Left renal cortex interstitium (tissue), 4 donors: ENCODE measurements around the gene SARDH. TPM values are rescaled to one million over a fixed set of nuclear protein-coding genes. Genes with fewer than 3 reads are reported as not detected.

Source experiments
- DNase-seq, 4 donors: peaks; one replicate each; pipeline ENCODE4 v3.0.0-alpha.2; 2013; ENCODE audit warnings: low read depth in 4 of 4, low spot score in 2 of 4, missing footprints in 1 of 4
- polyA plus RNA-seq, 4 donors: library from polyadenylated mRNA; unstranded; fragments of 120-200 nt; gene quantifications; one replicate each; pipeline ENCODE4 v1.2.1, GENCODE V29; 2013; ENCODE audit not compliant: insufficient read length in 4 of 4

Gene SARDH
- polyA plus RNA-seq, result 10 to 100 TPM; 10.4 to 15.3 (median 10.9) TPM

DNA sequence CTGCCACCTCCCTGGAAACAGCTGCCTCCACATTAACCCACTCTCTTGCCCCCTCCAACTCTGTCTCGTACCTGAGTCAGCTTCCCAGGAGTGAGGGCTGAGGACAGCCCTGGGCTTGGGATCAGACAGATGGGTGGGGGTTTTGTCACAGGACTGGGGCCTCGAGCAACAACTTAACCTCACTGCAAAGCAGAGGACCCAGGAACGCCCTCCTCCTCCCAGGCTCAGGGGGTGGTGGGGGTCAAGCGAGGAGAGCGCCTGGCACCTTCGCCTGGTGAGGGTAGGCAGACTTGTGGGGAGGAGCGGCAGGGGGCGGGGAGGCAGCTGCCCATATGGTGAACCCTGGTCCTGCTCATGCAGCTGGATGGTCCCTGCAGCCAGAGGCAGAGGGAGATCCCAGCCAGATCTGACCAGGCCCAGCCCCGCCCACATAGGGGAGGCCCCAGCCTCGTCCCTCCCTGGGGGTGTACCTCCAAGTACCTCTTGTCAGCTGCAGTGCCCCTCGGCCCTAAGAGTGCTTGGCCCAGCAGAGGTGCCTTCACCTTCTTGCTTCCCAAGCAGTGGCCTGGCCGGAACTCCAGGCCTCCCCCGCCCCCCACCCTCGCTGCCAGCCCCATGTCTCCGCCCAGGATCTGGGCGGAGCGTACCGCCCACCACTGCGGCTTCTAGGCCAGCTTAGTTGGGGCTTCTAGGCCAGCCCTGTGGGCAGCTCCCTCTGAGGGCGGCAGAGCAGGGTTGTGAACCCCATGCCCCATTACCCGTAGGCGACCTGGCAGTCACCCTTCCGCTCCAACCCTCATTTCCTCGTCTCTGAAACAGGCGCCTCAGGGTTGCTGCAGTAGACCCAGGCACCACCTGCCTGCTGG lies at the start of gene SARDH:
Gene SARDH (minus strand): TSS at position 579 of the 866 bp plus-strand sequence. CDS start 4,179 bp downstream, outside the sequence.
- peak in 2 of 4 donors; percentile 44 to 50 for DNase-seq

GRCh38 chr9:133787754-133788025 lies 49.5 kb upstream of the SARDH start:
- DNase-seq, result no peak

DNA sequence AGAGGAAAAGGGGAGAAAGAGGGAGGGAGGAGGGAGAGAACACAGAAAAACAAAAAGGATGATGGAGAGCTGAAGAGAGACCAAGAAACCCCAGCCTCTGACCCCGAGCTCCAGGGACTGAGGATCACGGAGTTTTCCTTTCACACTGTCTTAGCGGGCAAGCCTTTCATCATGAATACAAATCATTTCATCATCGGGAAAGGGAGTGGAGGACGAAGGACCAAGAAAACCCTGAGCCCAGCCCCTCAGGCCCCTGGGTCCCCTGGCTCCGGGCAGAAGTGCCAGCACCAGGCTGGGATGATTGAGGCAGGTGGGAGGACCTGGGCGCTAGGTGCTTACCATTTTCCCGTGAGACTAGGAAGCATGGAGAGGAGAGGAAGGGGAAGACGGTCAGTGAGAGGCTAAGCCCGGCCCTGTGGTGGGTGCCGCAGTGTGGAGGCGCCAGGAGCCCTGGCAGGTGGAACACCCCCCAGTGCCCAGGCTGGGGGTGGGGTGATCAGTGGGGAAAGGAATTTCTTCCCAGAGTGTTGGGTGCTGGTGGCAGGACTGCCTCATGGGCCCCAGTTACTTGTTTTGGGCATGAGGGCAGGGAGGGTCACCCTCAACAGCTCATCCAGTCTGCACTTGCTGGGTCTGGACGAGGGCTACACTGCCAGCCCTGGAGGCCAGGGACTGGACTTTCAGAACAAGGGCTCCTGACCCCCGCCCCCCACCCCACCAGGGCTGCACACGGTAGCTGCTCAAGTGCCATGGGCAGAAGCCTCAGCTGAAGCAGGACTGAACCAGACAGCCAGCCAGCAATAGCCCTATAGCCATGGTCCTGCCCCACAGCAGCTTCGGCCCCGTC lies 49.0 kb upstream of the SARDH start:
- no peak for DNase-seq

- DNase-seq, result no peak
These were observed 48.2 kb upstream of the SARDH start for GRCh38 chr9:133786371-133786753.

- no peak for DNase-seq
These were observed 47.7 kb upstream of the SARDH start for GRCh38 chr9:133785753-133786370.

- no peak for DNase-seq
These were observed 46.8 kb upstream of the SARDH start for GRCh38 chr9:133784731-133785561.

GRCh38 chr9:133783331-133783731 lies 45.2 kb upstream of the SARDH start:
- no peak for DNase-seq

- DNase-seq, result peak in 3 of 4 donors; percentile 47 to 68 (median 49)
These were observed 44.3 kb upstream of the SARDH start for GRCh38 chr9:133782157-133783130.

GRCh38 chr9:133781828-133782135 lies 43.6 kb upstream of the SARDH start:
- DNase-seq, result no peak

DNA sequence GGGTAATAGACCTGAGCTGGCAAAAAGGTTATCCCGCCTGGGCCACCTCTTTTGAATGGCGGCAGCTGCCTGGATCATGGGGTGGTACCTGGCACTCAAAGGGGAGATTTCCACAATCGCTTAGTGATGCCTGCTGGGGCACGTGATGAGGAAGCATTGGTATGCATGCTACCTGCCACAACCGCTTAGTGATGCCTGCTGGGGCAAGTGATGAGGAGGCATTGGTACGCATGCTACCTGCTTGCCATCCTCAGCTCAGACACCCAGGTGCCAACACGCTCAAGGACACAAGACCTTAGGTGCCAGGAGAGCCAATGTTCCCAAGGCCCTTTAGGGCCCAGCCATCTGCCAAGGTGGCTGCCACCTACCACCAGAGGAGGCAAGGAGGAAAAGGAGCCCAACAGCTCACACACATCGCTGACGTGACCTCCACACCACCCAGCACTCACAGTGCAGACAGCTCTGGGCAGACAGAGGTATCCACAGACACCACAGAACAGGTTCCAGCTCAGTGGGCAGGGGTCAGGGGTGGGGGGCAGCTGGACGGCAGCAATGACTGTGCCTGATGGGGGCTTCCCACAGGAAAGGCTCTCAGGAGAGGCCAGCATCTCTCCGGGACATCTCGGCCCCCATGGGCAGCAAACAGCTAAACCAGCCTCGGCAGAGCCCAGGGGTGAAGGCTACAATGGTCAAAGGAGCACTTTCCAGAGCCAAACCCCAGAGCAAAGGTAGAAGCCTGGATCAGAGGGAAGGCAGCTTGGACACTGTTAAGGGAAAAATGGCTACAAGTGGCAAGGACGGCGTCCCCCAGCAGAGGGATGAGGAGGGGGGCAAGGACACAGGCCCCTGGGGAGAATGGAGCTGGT lies 43.0 kb upstream of the SARDH start:
- DNase-seq, result no peak

DNA sequence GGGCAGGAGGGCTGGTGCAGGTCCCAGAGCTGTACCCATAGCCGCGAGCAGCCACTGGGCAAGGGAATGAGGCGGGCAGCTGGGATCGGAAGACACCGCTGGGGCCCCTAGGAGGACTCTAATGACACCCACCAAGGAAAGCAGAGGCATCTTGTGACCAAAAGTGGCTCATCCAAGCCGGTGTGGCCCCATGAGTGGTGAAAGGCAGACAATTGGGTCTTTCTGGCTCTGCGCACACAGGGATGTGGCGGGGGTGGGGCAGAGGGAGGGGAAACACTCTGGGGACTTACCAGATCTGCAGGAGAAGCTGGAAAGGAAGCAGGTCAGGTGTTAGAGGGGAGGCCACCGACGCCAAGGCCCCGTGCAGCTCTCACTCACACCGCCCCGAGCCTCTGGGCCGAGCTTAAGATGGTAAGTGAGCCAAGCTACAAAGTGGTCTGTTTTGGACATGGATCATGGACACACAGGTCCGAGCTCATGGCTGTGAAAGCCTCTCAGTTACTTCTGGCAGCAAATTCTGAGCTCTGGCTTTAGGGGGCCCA lies 42.3 kb upstream of the SARDH start:
- no peak for DNase-seq

DNA sequence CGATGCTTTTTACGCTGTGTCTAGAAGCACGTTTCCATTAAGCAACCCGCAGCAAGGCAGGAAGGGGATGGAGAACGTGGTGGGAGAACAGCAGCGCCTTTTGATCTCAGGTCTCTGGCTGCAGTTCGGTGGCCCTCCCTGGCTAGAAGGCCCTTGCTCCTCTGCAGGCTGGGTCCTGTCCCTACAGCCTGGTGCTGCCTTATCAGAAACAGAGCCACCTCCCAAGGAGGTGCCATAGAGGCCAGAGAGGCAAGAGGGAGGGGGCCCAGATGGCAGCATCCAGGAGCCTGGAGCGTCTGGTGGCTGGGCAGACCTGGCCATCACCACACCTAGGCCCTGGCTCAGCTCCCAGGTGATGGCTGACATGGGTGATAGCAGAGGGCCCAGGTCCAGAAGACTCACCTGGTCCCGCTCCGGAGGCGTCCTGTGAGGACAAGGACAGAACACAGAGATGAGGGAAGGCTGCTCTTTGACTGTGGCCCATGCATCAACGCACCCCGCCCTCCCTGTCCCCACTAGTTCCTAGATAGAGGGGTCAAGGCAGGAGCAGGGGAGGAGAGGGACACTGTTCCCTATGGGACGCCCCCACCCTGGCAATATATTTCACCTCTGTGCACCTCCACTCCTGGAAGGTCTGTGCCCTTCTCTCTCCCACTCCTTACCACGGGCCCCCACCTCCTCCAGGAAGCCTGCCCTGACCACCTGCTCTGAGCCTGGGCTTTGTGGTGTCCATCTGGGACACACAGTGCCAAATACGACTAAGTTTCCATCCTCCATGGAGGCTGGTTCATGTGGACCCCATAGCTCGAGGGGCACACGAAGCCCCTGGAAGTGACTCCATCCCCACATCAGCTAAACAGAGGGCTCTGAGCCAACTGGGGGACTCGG lies 41.6 kb upstream of the SARDH start:
- no peak for DNase-seq

- DNase-seq, result no peak
These were observed 40.9 kb upstream of the SARDH start for GRCh38 chr9:133779081-133779480.

GRCh38 chr9:133778336-133779013 lies 40.3 kb upstream of the SARDH start:
- DNase-seq, result no peak

GRCh38 chr9:133777871-133778270 lies 39.7 kb upstream of the SARDH start:
- no peak for DNase-seq

- no peak for DNase-seq
These were observed 39.1 kb upstream of the SARDH start for GRCh38 chr9:133777068-133777791.
